ENCODE measurements around the gene TMEM212. TPM values are rescaled to one million over a fixed set of nuclear protein-coding genes. Genes with fewer than 3 reads are reported as not detected.

Gene TMEM212
- total RNA-seq, 1 donor from 2014 or later, result not detected

- H3K4me3 Mint-ChIP-seq, result peak overlapping the region; percentile 75
- DNase-seq (ENCODE audit: low spot score in 2 of 2, unreplicated experiment in 2 of 2), result no peak
- peaks cover 2% of the 10 kb centered on the region for H3K36me3 Mint-ChIP-seq
- peaks cover 47% of the 10 kb centered on the region for H3K4me1 Mint-ChIP-seq
- no peaks in the 10 kb centered on the region for H3K9me3 Mint-ChIP-seq
- peak overlapping the region; percentile 92 for H3K27ac Mint-ChIP-seq
- no peaks in the 10 kb centered on the region for H3K27me3 Mint-ChIP-seq (ENCODE audit: low read depth)
- no peak for TF ChIP-seq CTCF (IDR thresholded peaks at IDR 0.05; ENCODE audit: unreplicated experiment)
Observed at GRCh38 chr3:171810629-171811294, 32.4 kb upstream of the TMEM212 start.

- DNase-seq (ENCODE audit: low spot score in 2 of 2, unreplicated experiment in 2 of 2), result no peak
- Mint-ChIP-seq H3K27ac (peak overlapping the region; percentile 92), H3K9me3 (no peaks in the 10 kb centered on the region), H3K27me3 (ENCODE audit: low read depth) (no peaks in the 10 kb centered on the region), H3K36me3 (peaks cover 2% of the 10 kb centered on the region), H3K4me3 (peak overlapping the region; percentile 18), H3K4me1 (peaks cover 50% of the 10 kb centered on the region)
- TF ChIP-seq CTCF (IDR thresholded peaks at IDR 0.05; ENCODE audit: unreplicated experiment), result no peak
Observed at GRCh38 chr3:171811295-171811912, 31.7 kb upstream of the TMEM212 start.

- TF ChIP-seq CTCF (IDR thresholded peaks at IDR 0.05; ENCODE audit: unreplicated experiment), result no peak
- H3K4me3 Mint-ChIP-seq, result no peak overlapping the region
- H3K4me1 Mint-ChIP-seq, result peaks cover 46% of the 10 kb centered on the region
- no peaks in the 10 kb centered on the region for H3K9me3 Mint-ChIP-seq
- no peaks in the 10 kb centered on the region for H3K27me3 Mint-ChIP-seq (ENCODE audit: low read depth)
- peaks cover 2% of the 10 kb centered on the region for H3K36me3 Mint-ChIP-seq
- peak overlapping the region; percentile 92 for H3K27ac Mint-ChIP-seq
- DNase-seq (ENCODE audit: low spot score in 2 of 2, unreplicated experiment in 2 of 2), result no peak
Observed at GRCh38 chr3:171811913-171812335, 31.2 kb upstream of the TMEM212 start.

DNA sequence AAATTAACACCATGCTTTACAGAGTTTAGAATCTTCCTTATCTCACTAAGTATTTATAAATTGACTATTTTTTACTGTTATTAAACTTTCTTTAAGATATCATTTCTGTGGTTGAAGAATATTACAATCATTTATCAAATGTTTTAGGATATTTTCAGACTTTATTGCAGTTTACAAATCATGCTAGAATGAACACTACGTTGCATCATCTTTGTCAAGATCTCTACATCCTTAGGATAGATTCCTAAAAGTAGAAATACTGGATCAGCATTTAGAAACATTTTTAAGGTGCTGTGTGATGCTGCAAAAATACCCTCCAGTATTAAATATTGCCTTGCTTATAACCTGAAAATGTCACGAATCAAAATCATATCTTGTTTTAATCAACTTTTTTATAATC, 30.3 kb upstream of the TMEM212 start:
- H3K9me3 Mint-ChIP-seq, result peaks cover 1% of the 10 kb centered on the region
- H3K36me3 Mint-ChIP-seq, result peaks cover 2% of the 10 kb centered on the region
- H3K27ac Mint-ChIP-seq, result peak overlapping the region; percentile 50
- H3K27me3 Mint-ChIP-seq (ENCODE audit: low read depth), result no peaks in the 10 kb centered on the region
- H3K4me3 Mint-ChIP-seq, result no peak overlapping the region
- peaks cover 41% of the 10 kb centered on the region for H3K4me1 Mint-ChIP-seq
- no peak for TF ChIP-seq CTCF (IDR thresholded peaks at IDR 0.05; ENCODE audit: unreplicated experiment)
- DNase-seq (ENCODE audit: low spot score in 2 of 2, unreplicated experiment in 2 of 2), result no peak

DNA sequence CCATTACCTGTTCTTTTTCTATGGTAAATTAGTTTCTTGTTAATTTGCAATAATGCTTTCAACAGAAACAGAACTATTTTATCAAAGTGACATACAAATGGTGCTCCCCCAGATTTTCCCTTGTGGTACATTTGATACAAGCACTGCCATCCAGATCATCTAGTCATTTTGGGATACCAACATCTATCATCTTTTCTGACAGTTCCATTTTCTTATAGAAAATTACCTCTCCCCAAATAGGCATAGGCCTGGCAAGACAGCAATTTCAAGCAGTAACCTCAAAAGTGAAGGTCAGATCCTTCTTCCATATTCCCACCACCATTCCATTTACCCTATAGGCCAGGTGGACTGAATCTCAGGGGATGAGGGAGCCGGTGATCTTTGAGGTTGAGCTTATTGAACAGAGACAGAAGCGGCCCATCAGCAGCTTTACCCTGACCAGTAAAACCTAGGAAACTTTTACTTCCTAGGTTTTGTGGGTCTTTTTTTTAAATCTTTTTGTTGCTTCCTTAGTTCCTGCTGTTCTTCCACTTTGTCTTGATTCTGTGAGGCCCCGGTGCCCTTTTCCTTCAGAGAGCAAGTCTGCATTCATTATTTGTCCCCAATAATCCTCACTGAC, 29.8 kb upstream of the TMEM212 start:
- H3K4me3 Mint-ChIP-seq, result no peak overlapping the region
- DNase-seq (ENCODE audit: low spot score in 2 of 2, unreplicated experiment in 2 of 2), result no peak
- H3K27ac Mint-ChIP-seq, result peak overlapping the region; percentile 23
- no peak for TF ChIP-seq CTCF (IDR thresholded peaks at IDR 0.05; ENCODE audit: unreplicated experiment)
- H3K36me3 Mint-ChIP-seq, result peaks cover 4% of the 10 kb centered on the region
- H3K9me3 Mint-ChIP-seq, result peaks cover 7% of the 10 kb centered on the region
- no peaks in the 10 kb centered on the region for H3K27me3 Mint-ChIP-seq (ENCODE audit: low read depth)
- H3K4me1 Mint-ChIP-seq, result peaks cover 40% of the 10 kb centered on the region

Data from mesothelial cell of epicardium (in vitro differentiated cells).